WTC11 (cell line): ENCODE results near the gene SLC13A3. TPM values are rescaled to one million over a fixed set of nuclear protein-coding genes. Genes with fewer than 3 reads are reported as not detected.

Experiments
- ATAC-seq: fragments of 200-7000 bp; cut with Tn5 transposase; 2 replicates; pipeline ENCODE4 v1.10.0; 2021; ENCODE audit warnings: mild to moderate bottlenecking, moderate library complexity
- CTCF ChIA-PET: fragments of 300-600 bp; sonication (Branson Sonifier 250); formaldehyde crosslinking; loops from one replicate; lab custom pipeline; 2021; ENCODE audit warnings: antibody characterized with exemption; lab: Charles Lee
- POLR2A ChIA-PET: fragments of 350-600 bp; sonication (Branson Sonifier 250); formaldehyde crosslinking; loops from one replicate; lab custom pipeline; 2021; ENCODE audit warnings: antibody characterized with exemption; lab: Charles Lee
- DNase-seq: peaks from one replicate; pipeline ENCODE4 v3.0.0; 2021; ENCODE audit warnings: low spot score
- H3K27ac Mint-ChIP-seq: 2 replicates; pipeline ENCODE4 v1.8.0; 2021; ENCODE audit warnings: mixed read lengths
- H3K27me3 Mint-ChIP-seq: 2 replicates; pipeline ENCODE4 v1.8.0; 2021; ENCODE audit warnings: low read depth, mild to moderate bottlenecking, moderate library complexity, mixed read lengths
- H3K36me3 Mint-ChIP-seq: 2 replicates; pipeline ENCODE4 v1.8.0; 2021; ENCODE audit warnings: mixed read lengths
- H3K4me1 Mint-ChIP-seq: 2 replicates; pipeline ENCODE4 v1.8.0; 2022; ENCODE audit warnings: mixed read lengths
- H3K4me3 Mint-ChIP-seq: 2 replicates; pipeline ENCODE4 v1.8.0; 2021; ENCODE audit warnings: mild to moderate bottlenecking, moderate library complexity, mixed read lengths
- H3K9me3 Mint-ChIP-seq: 2 replicates; pipeline ENCODE4 v1.8.0; 2021; ENCODE audit warnings: mixed read lengths
- CBFB ChIP-seq: sonication (generic); formaldehyde crosslinking; IDR thresholded peaks from 2 replicates; pipeline ENCODE4 v1.8.1; 2022; ENCODE audit warnings: mild to moderate bottlenecking, low read depth, missing genetic modification reagents
- EMX1 ChIP-seq: fragments of 250-450 bp; sonication (Bioruptor Pico); IDR thresholded peaks from 2 replicates; pipeline ENCODE4 v1.8.0; 2021; ENCODE audit warnings: mild to moderate bottlenecking
- FOXJ3 ChIP-seq: sonication (generic); formaldehyde crosslinking; IDR thresholded peaks from 2 replicates; pipeline ENCODE4 v1.9.0; 2021; ENCODE audit warnings: missing genetic modification reagents, mild to moderate bottlenecking, borderline replicate concordance
- FOXP1 ChIP-seq: sonication (generic); formaldehyde crosslinking; IDR thresholded peaks from 2 replicates; pipeline ENCODE4 v1.8.0; 2022; ENCODE audit warnings: missing genetic modification reagents, mild to moderate bottlenecking, moderate library complexity, borderline replicate concordance
- GTF2I ChIP-seq: fragments of 250-450 bp; sonication (Bioruptor Pico); conservative IDR thresholded peaks from 2 replicates; pipeline ENCODE4 v1.4.0; 2021; ENCODE audit warnings: mild to moderate bottlenecking
- JAZF1 ChIP-seq: fragments of 250-450 bp; sonication (Bioruptor Pico); IDR thresholded peaks from 2 replicates; pipeline ENCODE4 v1.9.0; 2021; ENCODE audit warnings: moderate library complexity, mild to moderate bottlenecking, inconsistent platforms
- MXD4 ChIP-seq: fragments of 250-450 bp; sonication (Bioruptor Pico); IDR thresholded peaks from 2 replicates; pipeline ENCODE4 v1.8.0; 2021; ENCODE audit warnings: mild to moderate bottlenecking, moderate library complexity, borderline replicate concordance
- RORB ChIP-seq: fragments of 250-450 bp; sonication (Bioruptor Pico); IDR thresholded peaks from 2 replicates; pipeline ENCODE4 v1.9.0; 2021; ENCODE audit warnings: mild to moderate bottlenecking
- SOX15 ChIP-seq: fragments of 250-450 bp; sonication (Bioruptor Pico); IDR thresholded peaks from 2 replicates; pipeline ENCODE4 v1.9.0; 2021; ENCODE audit warnings: mild to moderate bottlenecking
- TEAD4 ChIP-seq: sonication (generic); formaldehyde crosslinking; IDR thresholded peaks from 2 replicates; pipeline ENCODE4 v1.8.0; 2022; ENCODE audit warnings: mild to moderate bottlenecking, missing genetic modification reagents
- ZBTB21 ChIP-seq: sonication (generic); formaldehyde crosslinking; IDR thresholded peaks from 2 replicates; pipeline ENCODE4 v1.8.1; 2023; ENCODE audit warnings: mild to moderate bottlenecking, missing genetic modification reagents, borderline replicate concordance
- ZNF138 ChIP-seq: sonication (generic); formaldehyde crosslinking; conservative IDR thresholded peaks from 2 replicates; pipeline ENCODE4 v1.8.1; 2022; ENCODE audit warnings: mild to moderate bottlenecking, moderate library complexity, missing genetic modification reagents
- ZNF317 ChIP-seq: sonication (generic); formaldehyde crosslinking; IDR thresholded peaks from 2 replicates; pipeline ENCODE4 v1.8.1; 2023; ENCODE audit warnings: low read depth, mild to moderate bottlenecking, moderate library complexity, missing genetic modification reagents, borderline replicate concordance
- ZNF423 ChIP-seq: fragments of 250-450 bp; sonication (Bioruptor Pico); IDR thresholded peaks from 2 replicates; pipeline ENCODE4 v2.1.2; 2022; ENCODE audit warnings: mild to moderate bottlenecking, moderate library complexity
- total RNA-seq: library from RNA; stranded (reverse); gene quantifications from 3 replicates; pipeline ENCODE4 v1.2.3, GENCODE V29; 2021
- TF ChIP-seq, protein P1 (sequence below): sonication (generic); formaldehyde crosslinking; IDR thresholded peaks from 2 replicates; pipeline ENCODE4 v1.8.1; 2023; ENCODE audit warnings: mild to moderate bottlenecking, moderate library complexity, missing genetic modification reagents
- TF ChIP-seq, protein P2 (sequence below): fragments of 250-450 bp; sonication (Bioruptor Pico); IDR thresholded peaks from 2 replicates; pipeline ENCODE4 v1.9.0; 2021; ENCODE audit warnings: moderate library complexity, mild to moderate bottlenecking, inconsistent platforms, borderline replicate concordance
- TF ChIP-seq, protein P3 (sequence below): sonication (generic); formaldehyde crosslinking; IDR thresholded peaks from 2 replicates; pipeline ENCODE4 v1.8.0; 2023; ENCODE audit warnings: missing genetic modification reagents
- TF ChIP-seq, protein P4 (sequence below): sonication (generic); formaldehyde crosslinking; IDR thresholded peaks from 2 replicates; pipeline ENCODE4 v1.8.1; 2023; ENCODE audit warnings: mild to moderate bottlenecking, missing genetic modification reagents, moderate library complexity
- TF ChIP-seq, protein P5 (sequence below): sonication (generic); formaldehyde crosslinking; IDR thresholded peaks from 2 replicates; pipeline ENCODE4 v1.8.0; 2022; ENCODE audit warnings: missing genetic modification reagents
- TF ChIP-seq, protein P6 (sequence below): sonication (generic); formaldehyde crosslinking; IDR thresholded peaks from 2 replicates; pipeline ENCODE4 v1.8.1; 2022; ENCODE audit warnings: missing genetic modification reagents, borderline replicate concordance
- TF ChIP-seq, protein P7 (sequence below): fragments of 250-450 bp; sonication (Bioruptor Pico); IDR thresholded peaks from 2 replicates; pipeline ENCODE4 v2.1.2; 2022; ENCODE audit warnings: mild to moderate bottlenecking, moderate library complexity

The SLC13A3 gene
- total RNA-seq, 1 experiment from 2014 or later = 10.6 TPM

DNA sequence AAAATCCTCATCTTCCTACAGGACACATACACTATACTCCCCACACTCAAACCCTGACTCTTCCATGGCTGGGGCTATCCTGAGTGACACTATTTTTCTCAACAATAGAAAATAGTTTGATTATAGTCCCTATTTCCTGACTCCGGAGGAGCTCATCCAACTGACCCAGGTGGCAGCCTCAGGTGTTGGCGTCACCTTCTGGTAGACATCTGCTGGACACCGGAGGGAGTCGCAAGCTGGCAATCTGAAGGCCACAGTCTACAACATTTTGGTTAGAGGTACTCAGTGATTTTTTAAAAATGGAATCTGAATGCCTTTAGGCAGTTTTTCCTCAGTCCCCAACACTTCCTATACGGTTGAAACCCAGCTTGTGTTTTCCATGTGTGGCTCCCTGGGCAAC, 68.6 kb downstream of the SLC13A3 start:
- Mint-ChIP-seq H3K36me3 (peaks cover 22% of the 10 kb centered on the region), H3K4me3 (no peak overlapping the region), H3K9me3 (peaks cover 23% of the 10 kb centered on the region), H3K4me1 (peaks cover 26% of the 10 kb centered on the region), H3K27ac (no peak overlapping the region), H3K27me3 (peaks cover 2% of the 10 kb centered on the region; the same call in 1 of the 2 replicates)
- no peak for TF ChIP-seq ZNF317 (CRISPR knock-in tag)
- TF ChIP-seq EMX1 (CRISPR knock-in tag) = 0 out of 2 replicates have a peak, but pooled peaks have one; percentile 49
- POLR2A ChIA-PET = no interaction called here
- DNase-seq (no peak), ATAC-seq (no peak)
- CTCF ChIA-PET = interaction anchor here (0.9 to 3.8 kb wide), 11 partner anchors 9 to 119 kb away, joined by 3 to 34 read pairs (median 3); no protein-coding TSS in a partner anchor

DNA sequence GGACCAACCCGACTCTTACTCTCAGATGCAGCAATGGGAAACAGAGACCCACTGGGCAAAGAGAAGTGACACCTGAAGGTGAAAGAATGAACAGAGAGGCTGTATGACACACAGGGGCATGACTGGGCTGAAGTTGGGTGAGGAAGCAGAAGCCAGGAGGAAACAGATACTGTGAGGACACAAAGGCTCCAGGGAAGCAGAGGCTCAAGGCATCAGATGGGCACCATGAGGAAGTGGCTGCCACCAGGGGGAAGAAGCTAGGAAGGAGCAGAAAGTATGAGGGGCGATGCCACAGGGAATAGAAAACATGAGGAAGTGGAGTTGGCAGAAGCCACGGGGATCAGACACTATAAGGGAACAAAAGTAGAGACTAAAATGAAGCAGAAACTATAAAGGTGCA, 69.9 kb downstream of the SLC13A3 start:
- Mint-ChIP-seq H3K27ac (no peak overlapping the region), H3K9me3 (peaks cover 23% of the 10 kb centered on the region), H3K36me3 (peaks cover 22% of the 10 kb centered on the region), H3K4me3 (no peak overlapping the region), H3K4me1 (peaks cover 26% of the 10 kb centered on the region), H3K27me3 (peaks cover 2% of the 10 kb centered on the region; the same call in 1 of the 2 replicates)
- TF ChIP-seq, protein P1, sequence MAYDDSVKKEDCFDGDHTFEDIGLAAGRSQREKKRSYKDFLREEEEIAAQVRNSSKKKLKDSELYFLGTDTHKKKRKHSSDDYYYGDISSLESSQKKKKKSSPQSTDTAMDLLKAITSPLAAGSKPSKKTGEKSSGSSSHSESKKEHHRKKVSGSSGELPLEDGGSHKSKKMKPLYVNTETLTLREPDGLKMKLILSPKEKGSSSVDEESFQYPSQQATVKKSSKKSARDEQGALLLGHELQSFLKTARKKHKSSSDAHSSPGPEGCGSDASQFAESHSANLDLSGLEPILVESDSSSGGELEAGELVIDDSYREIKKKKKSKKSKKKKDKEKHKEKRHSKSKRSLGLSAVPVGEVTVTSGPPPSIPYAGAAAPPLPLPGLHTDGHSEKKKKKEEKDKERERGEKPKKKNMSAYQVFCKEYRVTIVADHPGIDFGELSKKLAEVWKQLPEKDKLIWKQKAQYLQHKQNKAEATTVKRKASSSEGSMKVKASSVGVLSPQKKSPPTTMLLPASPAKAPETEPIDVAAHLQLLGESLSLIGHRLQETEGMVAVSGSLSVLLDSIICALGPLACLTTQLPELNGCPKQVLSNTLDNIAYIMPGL (CRISPR knock-in tag) = no peak
- TF ChIP-seq, protein P2, sequence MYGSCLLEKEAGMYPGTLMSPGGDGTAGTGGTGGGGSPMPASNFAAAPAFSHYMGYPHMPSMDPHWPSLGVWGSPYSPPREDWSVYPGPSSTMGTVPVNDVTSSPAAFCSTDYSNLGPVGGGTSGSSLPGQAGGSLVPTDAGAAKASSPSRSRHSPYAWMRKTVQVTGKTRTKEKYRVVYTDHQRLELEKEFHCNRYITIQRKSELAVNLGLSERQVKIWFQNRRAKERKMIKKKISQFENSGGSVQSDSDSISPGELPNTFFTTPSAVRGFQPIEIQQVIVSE (CRISPR knock-in tag) = no peak
- TF ChIP-seq JAZF1 (CRISPR knock-in tag) (no peak), ZNF138 (CRISPR knock-in tag) (no peak), MXD4 (CRISPR knock-in tag) (no peak), GTF2I (CRISPR knock-in tag) (no peak), FOXP1 (CRISPR knock-in tag) (no peak), ZBTB21 (CRISPR knock-in tag) (no peak), CBFB (CRISPR knock-in tag) (no peak), SOX15 (CRISPR knock-in tag) (no peak), FOXJ3 (no peak), TEAD4 (no peak), ZNF423 (CRISPR knock-in tag) (no peak), RORB (no peak)
- TF ChIP-seq, protein P3, sequence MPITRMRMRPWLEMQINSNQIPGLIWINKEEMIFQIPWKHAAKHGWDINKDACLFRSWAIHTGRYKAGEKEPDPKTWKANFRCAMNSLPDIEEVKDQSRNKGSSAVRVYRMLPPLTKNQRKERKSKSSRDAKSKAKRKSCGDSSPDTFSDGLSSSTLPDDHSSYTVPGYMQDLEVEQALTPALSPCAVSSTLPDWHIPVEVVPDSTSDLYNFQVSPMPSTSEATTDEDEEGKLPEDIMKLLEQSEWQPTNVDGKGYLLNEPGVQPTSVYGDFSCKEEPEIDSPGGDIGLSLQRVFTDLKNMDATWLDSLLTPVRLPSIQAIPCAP (CRISPR knock-in tag) = no peak
- TF ChIP-seq, protein P4, sequence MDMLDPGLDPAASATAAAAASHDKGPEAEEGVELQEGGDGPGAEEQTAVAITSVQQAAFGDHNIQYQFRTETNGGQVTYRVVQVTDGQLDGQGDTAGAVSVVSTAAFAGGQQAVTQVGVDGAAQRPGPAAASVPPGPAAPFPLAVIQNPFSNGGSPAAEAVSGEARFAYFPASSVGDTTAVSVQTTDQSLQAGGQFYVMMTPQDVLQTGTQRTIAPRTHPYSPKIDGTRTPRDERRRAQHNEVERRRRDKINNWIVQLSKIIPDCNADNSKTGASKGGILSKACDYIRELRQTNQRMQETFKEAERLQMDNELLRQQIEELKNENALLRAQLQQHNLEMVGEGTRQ = no peak
- TF ChIP-seq, protein P5, sequence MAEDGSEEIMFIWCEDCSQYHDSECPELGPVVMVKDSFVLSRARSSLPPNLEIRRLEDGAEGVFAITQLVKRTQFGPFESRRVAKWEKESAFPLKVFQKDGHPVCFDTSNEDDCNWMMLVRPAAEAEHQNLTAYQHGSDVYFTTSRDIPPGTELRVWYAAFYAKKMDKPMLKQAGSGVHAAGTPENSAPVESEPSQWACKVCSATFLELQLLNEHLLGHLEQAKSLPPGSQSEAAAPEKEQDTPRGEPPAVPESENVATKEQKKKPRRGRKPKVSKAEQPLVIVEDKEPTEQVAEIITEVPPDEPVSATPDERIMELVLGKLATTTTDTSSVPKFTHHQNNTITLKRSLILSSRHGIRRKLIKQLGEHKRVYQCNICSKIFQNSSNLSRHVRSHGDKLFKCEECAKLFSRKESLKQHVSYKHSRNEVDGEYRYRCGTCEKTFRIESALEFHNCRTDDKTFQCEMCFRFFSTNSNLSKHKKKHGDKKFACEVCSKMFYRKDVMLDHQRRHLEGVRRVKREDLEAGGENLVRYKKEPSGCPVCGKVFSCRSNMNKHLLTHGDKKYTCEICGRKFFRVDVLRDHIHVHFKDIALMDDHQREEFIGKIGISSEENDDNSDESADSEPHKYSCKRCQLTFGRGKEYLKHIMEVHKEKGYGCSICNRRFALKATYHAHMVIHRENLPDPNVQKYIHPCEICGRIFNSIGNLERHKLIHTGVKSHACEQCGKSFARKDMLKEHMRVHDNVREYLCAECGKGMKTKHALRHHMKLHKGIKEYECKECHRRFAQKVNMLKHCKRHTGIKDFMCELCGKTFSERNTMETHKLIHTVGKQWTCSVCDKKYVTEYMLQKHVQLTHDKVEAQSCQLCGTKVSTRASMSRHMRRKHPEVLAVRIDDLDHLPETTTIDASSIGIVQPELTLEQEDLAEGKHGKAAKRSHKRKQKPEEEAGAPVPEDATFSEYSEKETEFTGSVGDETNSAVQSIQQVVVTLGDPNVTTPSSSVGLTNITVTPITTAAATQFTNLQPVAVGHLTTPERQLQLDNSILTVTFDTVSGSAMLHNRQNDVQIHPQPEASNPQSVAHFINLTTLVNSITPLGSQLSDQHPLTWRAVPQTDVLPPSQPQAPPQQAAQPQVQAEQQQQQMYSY (CRISPR knock-in tag) = no peak
- TF ChIP-seq, protein P6, sequence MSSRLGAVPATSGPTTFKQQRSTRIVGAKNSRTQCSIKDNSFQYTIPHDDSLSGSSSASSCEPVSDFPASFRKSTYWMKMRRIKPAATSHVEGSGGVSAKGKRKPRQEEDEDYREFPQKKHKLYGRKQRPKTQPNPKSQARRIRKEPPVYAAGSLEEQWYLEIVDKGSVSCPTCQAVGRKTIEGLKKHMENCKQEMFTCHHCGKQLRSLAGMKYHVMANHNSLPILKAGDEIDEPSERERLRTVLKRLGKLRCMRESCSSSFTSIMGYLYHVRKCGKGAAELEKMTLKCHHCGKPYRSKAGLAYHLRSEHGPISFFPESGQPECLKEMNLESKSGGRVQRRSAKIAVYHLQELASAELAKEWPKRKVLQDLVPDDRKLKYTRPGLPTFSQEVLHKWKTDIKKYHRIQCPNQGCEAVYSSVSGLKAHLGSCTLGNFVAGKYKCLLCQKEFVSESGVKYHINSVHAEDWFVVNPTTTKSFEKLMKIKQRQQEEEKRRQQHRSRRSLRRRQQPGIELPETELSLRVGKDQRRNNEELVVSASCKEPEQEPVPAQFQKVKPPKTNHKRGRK (CRISPR knock-in tag) = no peak
- TF ChIP-seq, protein P7, sequence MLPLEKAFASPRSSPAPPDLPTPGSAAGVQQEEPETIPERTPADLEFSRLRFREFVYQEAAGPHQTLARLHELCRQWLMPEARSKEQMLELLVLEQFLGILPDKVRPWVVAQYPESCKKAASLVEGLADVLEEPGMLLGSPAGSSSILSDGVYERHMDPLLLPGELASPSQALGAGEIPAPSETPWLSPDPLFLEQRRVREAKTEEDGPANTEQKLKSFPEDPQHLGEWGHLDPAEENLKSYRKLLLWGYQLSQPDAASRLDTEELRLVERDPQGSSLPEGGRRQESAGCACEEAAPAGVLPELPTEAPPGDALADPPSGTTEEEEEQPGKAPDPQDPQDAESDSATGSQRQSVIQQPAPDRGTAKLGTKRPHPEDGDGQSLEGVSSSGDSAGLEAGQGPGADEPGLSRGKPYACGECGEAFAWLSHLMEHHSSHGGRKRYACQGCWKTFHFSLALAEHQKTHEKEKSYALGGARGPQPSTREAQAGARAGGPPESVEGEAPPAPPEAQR (CRISPR knock-in tag) = no peak
- ATAC-seq = no peak
- ChIA-PET POLR2A (interaction anchor here (0.6 kb wide), 1 partner anchor 113 kb away, joined by 4 read pairs; no protein-coding TSS in a partner anchor), CTCF (interaction anchor here (1.1 to 3.8 kb wide), 5 partner anchors 8 to 51 kb away, joined by 3 to 34 read pairs (median 3); no protein-coding TSS in a partner anchor)
- no peak for DNase-seq
